Measurements from ENCODE around the gene LMAN2.
"Not testable (repeated sequence)": the region's sequence is repeated elsewhere in the genome, so short reads cannot be mapped to it uniquely, and the experiment has no call there.

The LMAN2 gene

GRCh38 chr5:177364159-177364962 lies 12.9 kb upstream of the LMAN2 start:
- no peak for DNase-seq (ENCODE audit: low spot score)

GRCh38 chr5:177363565-177363964 lies 12.1 kb upstream of the LMAN2 start:
- no peak for DNase-seq (ENCODE audit: low spot score)

GRCh38 chr5:177362610-177363507 lies 11.4 kb upstream of the LMAN2 start:
- peak; percentile 66 for DNase-seq (ENCODE audit: low spot score)

- no peak for DNase-seq (ENCODE audit: low spot score)
Observed at GRCh38 chr5:177362292-177362609, 10.8 kb upstream of the LMAN2 start.

- DNase-seq (ENCODE audit: low spot score): no peak
Observed at GRCh38 chr5:177361418-177362291, 10.2 kb upstream of the LMAN2 start.

- not testable (repeated sequence) for DNase-seq (ENCODE audit: low spot score)
Observed at GRCh38 chr5:177360740-177361139, 9.3 kb upstream of the LMAN2 start.

GRCh38 chr5:177359860-177360259 lies 8.4 kb upstream of the LMAN2 start:
- DNase-seq (ENCODE audit: low spot score): no peak

- DNase-seq (ENCODE audit: low spot score): no peak
Observed at GRCh38 chr5:177359451-177359851, 8.0 kb upstream of the LMAN2 start.

- DNase-seq (ENCODE audit: low spot score): no peak
Observed at GRCh38 chr5:177358370-177358819, 6.9 kb upstream of the LMAN2 start.

- peak; percentile 94 for DNase-seq (ENCODE audit: low spot score)
Observed at GRCh38 chr5:177357459-177358351, 6.2 kb upstream of the LMAN2 start, which contains the start of gene RGS14. Gene RGS14 (plus strand): TSS chr5:177357924. CDS start chr5:177358025, 101 bp downstream.

GRCh38 chr5:177357146-177357458 lies 5.6 kb upstream of the LMAN2 start:
- DNase-seq (ENCODE audit: low spot score): no peak

- no peak for DNase-seq (ENCODE audit: low spot score)
Observed at GRCh38 chr5:177356746-177357145, 5.3 kb upstream of the LMAN2 start.

- peak; percentile 44 for DNase-seq (ENCODE audit: low spot score)
Observed at GRCh38 chr5:177355868-177356168, 4.3 kb upstream of the LMAN2 start.

GRCh38 chr5:177355162-177355867 lies 3.8 kb upstream of the LMAN2 start:
- DNase-seq (ENCODE audit: low spot score): no peak

GRCh38 chr5:177354711-177355110 lies 3.2 kb upstream of the LMAN2 start:
- DNase-seq (ENCODE audit: low spot score): no peak

- DNase-seq (ENCODE audit: low spot score): no peak
Observed at GRCh38 chr5:177354256-177354655, 2.8 kb upstream of the LMAN2 start.

GRCh38 chr5:177353093-177353492 lies 1.6 kb upstream of the LMAN2 start:
- no peak for DNase-seq (ENCODE audit: low spot score)

- DNase-seq (ENCODE audit: low spot score): no peak
Observed at GRCh38 chr5:177350776-177351391, 584 bp downstream of the LMAN2 start.

- no peak for DNase-seq (ENCODE audit: low spot score)
Observed at GRCh38 chr5:177349762-177350161, 1.7 kb downstream of the LMAN2 start.

GRCh38 chr5:177349362-177349647 lies 2.2 kb downstream of the LMAN2 start:
- DNase-seq (ENCODE audit: low spot score): no peak

- no peak for DNase-seq (ENCODE audit: low spot score)
Observed at GRCh38 chr5:177347699-177348098, 3.8 kb downstream of the LMAN2 start.

Measured in SW480 (cell line).